Ascending aorta (tissue), 2 donors: ENCODE measurements around the gene SSH2. TPM values are rescaled to one million over a fixed set of nuclear protein-coding genes. Genes with fewer than 3 reads are reported as not detected.
A peak's percentile ranks its signal among the peaks of the same experiment; 100 is the strongest.

ENCODE experiments used
- DNase-seq, 2 donors: peaks; one replicate each; pipeline ENCODE4 v3.0.0-alpha.2; 2019; ENCODE audit warnings: low spot score in 2 of 2
- H3K27ac ChIP-seq, 2 donors: fragments of 200-600 bp; sonication (generic); one replicate each; pipeline ENCODE4 v1.5.1; 2016 to 2017; ENCODE audit warnings: mild to moderate bottlenecking in 1 of 2
- H3K27me3 ChIP-seq: fragments of 200-600 bp; sonication (generic); one replicate; pipeline ENCODE4 v1.5.1; 2017
- H3K36me3 ChIP-seq, 2 donors: fragments of 200-600 bp; sonication (generic); one replicate each; pipeline ENCODE4 v1.5.1; 2016
- H3K4me1 ChIP-seq, 2 donors: fragments of 200-600 bp; sonication (generic); one replicate each; pipeline ENCODE4 v1.5.1; 2016 to 2017; ENCODE audit warnings: mild to moderate bottlenecking in 1 of 2
- H3K4me3 ChIP-seq, 2 donors: fragments of 200-600 bp; sonication (generic); one replicate each; pipeline ENCODE4 v1.5.1; 2016 to 2017; ENCODE audit warnings: mild to moderate bottlenecking in 1 of 2
- H3K9me3 ChIP-seq, 2 donors: fragments of 200-600 bp; sonication (generic); one replicate each; pipeline ENCODE4 v1.5.1; 2016
- CTCF ChIP-seq, 3 experiments: fragments of 200-600 bp in 2 of 3; fragments of 450-650 bp in 1 of 3; sonication (generic) in 2 of 3; IDR thresholded peaks; one replicate each; pipeline ENCODE4 v1.5.1; 2016 to 2019; ENCODE audit warnings: antibody characterized with exemption in 3 of 3, mild to moderate bottlenecking in 1 of 3, moderate library complexity in 1 of 3
- intact Hi-C: fragments of 100-400 bp; cut with DNase I; formaldehyde crosslinking; loops from one replicate; pipeline ENCODE4 v1.15.1; 2023
- total RNA-seq: library from RNA; depleted of rRNA; stranded (reverse); fragments of >200 nt; gene quantifications from one replicate; pipeline ENCODE4 v1.1.0, GENCODE V29; 2016

Gene SSH2
- total RNA-seq, 1 donor from 2014 or later = 7.9 TPM

GRCh38 chr17:29617125-29617480 lies 312.9 kb downstream of the SSH2 start:
- Histone ChIP-seq H3K27me3 (no peaks in the 10 kb centered on the region), H3K4me3 (peak overlapping the region; percentile 27 to 62), H3K9me3 (no peaks in the 10 kb centered on the region), H3K4me1 (peaks cover 18 to 38% of the 10 kb centered on the region in 2 donors), H3K36me3 (no peaks in the 10 kb centered on the region), H3K27ac (no peak overlapping the region)
- TF ChIP-seq CTCF (IDR thresholded peaks at IDR 0.05) = peak; percentile 64 to 72 (median 67)
- peak; percentile 54 to 90 for DNase-seq
- intact Hi-C loops = loop anchor here (1.0 kb wide), 1 partner anchor 37 kb away; no protein-coding TSS in a partner anchor

- H3K36me3 ChIP-seq = no peaks in the 10 kb centered on the region
- H3K27ac ChIP-seq = no peak overlapping the region
- H3K9me3 ChIP-seq = no peaks in the 10 kb centered on the region
- H3K4me3 ChIP-seq = peak overlapping the region; percentile 52 to 62
- no peaks in the 10 kb centered on the region for H3K27me3 ChIP-seq
- intact Hi-C loops = loop anchor here (1.0 kb wide), 1 partner anchor 36 kb away; no protein-coding TSS in a partner anchor
- H3K4me1 ChIP-seq = peaks cover 15 to 38% of the 10 kb centered on the region in 2 donors
- no peak for DNase-seq
- no peak for TF ChIP-seq CTCF (IDR thresholded peaks at IDR 0.05)
Measured at GRCh38 chr17:29616300-29617048, 313.6 kb downstream of the SSH2 start.

- peak overlapping the region; percentile 52 to 62 for H3K4me3 ChIP-seq
- intact Hi-C loops = loop anchor here (1.0 kb wide), 1 partner anchor 24 kb away; no protein-coding TSS in a partner anchor
- H3K36me3 ChIP-seq = no peaks in the 10 kb centered on the region
- H3K9me3 ChIP-seq = no peaks in the 10 kb centered on the region
- peak; percentile 63 to 91 for DNase-seq
- no peak overlapping the region for H3K27ac ChIP-seq
- TF ChIP-seq CTCF (IDR thresholded peaks at IDR 0.05) = no peak
- no peaks in the 10 kb centered on the region for H3K27me3 ChIP-seq
- H3K4me1 ChIP-seq = peaks cover 15 to 38% of the 10 kb centered on the region in 2 donors
Measured at GRCh38 chr17:29615492-29616299, 314.3 kb downstream of the SSH2 start.

- peak in 1 of 2 donors; percentile 75 for DNase-seq
- Histone ChIP-seq H3K4me1 (peaks cover 15 to 38% of the 10 kb centered on the region in 2 donors), H3K4me3 (peak overlapping the region; percentile 52 to 62), H3K9me3 (no peaks in the 10 kb centered on the region), H3K27me3 (no peaks in the 10 kb centered on the region), H3K27ac (no peak overlapping the region), H3K36me3 (no peaks in the 10 kb centered on the region)
- TF ChIP-seq CTCF (IDR thresholded peaks at IDR 0.05) = no peak
- intact Hi-C loops = loop anchor here (1.0 kb wide), 1 partner anchor 24 kb away; no protein-coding TSS in a partner anchor
Measured at GRCh38 chr17:29615048-29615385, 315.0 kb downstream of the SSH2 start.

- no peaks in the 10 kb centered on the region for H3K9me3 ChIP-seq
- no peak overlapping the region for H3K27ac ChIP-seq
- H3K36me3 ChIP-seq = no peaks in the 10 kb centered on the region
- H3K4me1 ChIP-seq = peaks cover 15 to 38% of the 10 kb centered on the region in 2 donors
- intact Hi-C loops = loop anchor here (1.0 kb wide), 1 partner anchor 23 kb away; no protein-coding TSS in a partner anchor
- no peak overlapping the region for H3K4me3 ChIP-seq
- DNase-seq = no peak
- TF ChIP-seq CTCF (IDR thresholded peaks at IDR 0.05) = no peak
- H3K27me3 ChIP-seq = no peaks in the 10 kb centered on the region
Measured at GRCh38 chr17:29614349-29615047, 315.5 kb downstream of the SSH2 start.
